CD14-positive monocyte (primary cell): ENCODE data around the gene RCAN2. TPM values are rescaled to one million over a fixed set of nuclear protein-coding genes. Genes with fewer than 3 reads are reported as not detected.

ENCODE experiments used
- DNase-seq, 3 donors: peaks; one replicate each; pipeline ENCODE4 v3.0.0-alpha.2; 2011 to 2022
- H2AFZ ChIP-seq: 2 replicates; pipeline ENCODE4 v1.6.0; 2012; ENCODE audit warnings: mild to moderate bottlenecking, low read depth, low read length, inconsistent platforms; ENCODE audit not compliant: insufficient read depth, poor library complexity, severe bottlenecking
- H3K27ac ChIP-seq, 2 donors: 1 replicate in 1 of 2; 2 replicates in 1 of 2; pipeline ENCODE4 v1.5.1; 2012 to 2013; ENCODE audit warnings: low read length in 2 of 2, control low read depth in 1 of 2, inconsistent platforms in 1 of 2, low read depth in 1 of 2, mild to moderate bottlenecking in 1 of 2
- H3K27me3 ChIP-seq, 2 donors: one replicate each; pipeline versions ENCODE4 v1.6.0 to v1.6.1; 2011 to 2013; ENCODE audit warnings: low read length in 2 of 2; ENCODE audit not compliant: control insufficient read depth in 2 of 2, insufficient read depth in 2 of 2
- H3K36me3 ChIP-seq, 2 donors: replicated peaks in 1 of 2; 1 replicate in 1 of 2; 2 replicates in 1 of 2; pipeline versions ENCODE4 v1.5.1 to v1.6.1; 2012 to 2013; ENCODE audit warnings: low read length in 2 of 2, control low read depth in 1 of 2, inconsistent platforms in 1 of 2, mild to moderate bottlenecking in 1 of 2; ENCODE audit not compliant: insufficient read depth in 2 of 2, control insufficient read depth in 1 of 2
- H3K4me1 ChIP-seq, 2 donors: 1 replicate in 1 of 2; 2 replicates in 1 of 2; pipeline versions ENCODE4 v1.5.1 to v1.6.1; 2012 to 2013; ENCODE audit warnings: low read length in 2 of 2, control low read depth in 1 of 2, inconsistent platforms in 1 of 2, mild to moderate bottlenecking in 1 of 2, moderate library complexity in 1 of 2; ENCODE audit not compliant: insufficient read depth in 2 of 2, control insufficient read depth in 1 of 2
- H3K4me2 ChIP-seq: replicated peaks from 2 replicates; pipeline ENCODE3; 2012; ENCODE audit warnings: low read length, moderate library complexity, mild to moderate bottlenecking; ENCODE audit not compliant: poor library complexity, severe bottlenecking; ENCODE audit errors: extremely low read depth
- H3K4me3 ChIP-seq, 3 experiments: fragments of 200-600 bp in 1 of 3; sonication (generic) in 1 of 3; replicated peaks in 1 of 3; 1 replicate in 2 of 3; 2 replicates in 1 of 3; pipeline ENCODE4 v1.5.1; 2011 to 2013; ENCODE audit warnings: low read length in 3 of 3, mild to moderate bottlenecking in 3 of 3, control low read depth in 2 of 3, low read depth in 2 of 3, inconsistent platforms in 1 of 3, moderate library complexity in 1 of 3
- H3K79me2 ChIP-seq: 2 replicates; pipeline ENCODE4 v1.6.0; 2012; ENCODE audit warnings: mild to moderate bottlenecking, control low read depth, inconsistent platforms, low read length, moderate library complexity; ENCODE audit not compliant: insufficient read depth
- H3K9ac ChIP-seq: 2 replicates; pipeline ENCODE4 v1.6.0; 2017; ENCODE audit warnings: low read length, mild to moderate bottlenecking; ENCODE audit not compliant: insufficient read depth, poor library complexity, severe bottlenecking
- H3K9me3 ChIP-seq, 2 donors: replicated peaks in 1 of 2; 1 replicate in 1 of 2; 2 replicates in 1 of 2; pipeline versions ENCODE4 v1.5.1 to v1.6.1; 2012 to 2013; ENCODE audit warnings: low read length in 2 of 2, control low read depth in 1 of 2; ENCODE audit not compliant: control insufficient read depth in 1 of 2, insufficient read depth in 1 of 2
- H4K20me1 ChIP-seq: 2 replicates; pipeline ENCODE4 v1.6.0; 2012; ENCODE audit warnings: mild to moderate bottlenecking, low read length, control low read depth, moderate library complexity; ENCODE audit not compliant: insufficient read depth
- H3K27ac Mint-ChIP-seq, 7 donors: one replicate each; pipeline ENCODE4 v1.8.0; 2020; ENCODE audit warnings: mild to moderate bottlenecking in 7 of 7, mixed read lengths in 7 of 7, moderate library complexity in 6 of 7, inconsistent platforms in 2 of 7
- H3K27me3 Mint-ChIP-seq, 3 donors: one replicate each; pipeline ENCODE4 v1.8.0; 2021 to 2022; ENCODE audit warnings: low read depth in 3 of 3, mild to moderate bottlenecking in 3 of 3, mixed read lengths in 3 of 3, moderate library complexity in 3 of 3, inconsistent platforms in 1 of 3
- H3K36me3 Mint-ChIP-seq, 2 donors: one replicate each; pipeline ENCODE4 v1.8.0; 2020; ENCODE audit warnings: mixed read lengths in 2 of 2, inconsistent platforms in 1 of 2, mild to moderate bottlenecking in 1 of 2
- H3K4me1 Mint-ChIP-seq: one replicate; pipeline ENCODE4 v1.8.0; 2020; ENCODE audit warnings: mild to moderate bottlenecking, mixed read lengths
- H3K4me3 Mint-ChIP-seq, 2 donors: one replicate each; pipeline ENCODE4 v1.8.0; 2020; ENCODE audit warnings: mild to moderate bottlenecking in 2 of 2, mixed read lengths in 2 of 2, moderate library complexity in 1 of 2
- H3K9me3 Mint-ChIP-seq, 7 donors: one replicate each; pipeline ENCODE4 v1.8.0; 2020 to 2022; ENCODE audit warnings: mixed read lengths in 7 of 7, mild to moderate bottlenecking in 6 of 7, moderate library complexity in 6 of 7, inconsistent platforms in 2 of 7
- CTCF ChIP-seq: fragments of 200-600 bp; IDR thresholded peaks from one replicate; pipeline ENCODE4 v1.8.0; 2022; ENCODE audit warnings: antibody characterized with exemption, mild to moderate bottlenecking
- WGBS: methylation state at CpG from one replicate; pipeline ENCODE4 v1.1.5; 2013; ENCODE audit warnings: missing lambda C conversion rate; ENCODE audit not compliant: insufficient coverage; 5-methylcytosine and 5-hydroxymethylcytosine counted together
- intact Hi-C, 2 donors: fragments of 100-400 bp; cut with micrococcal nuclease; formaldehyde crosslinking; loops; one replicate each; pipeline versions ENCODE4 v1.15.0 to v1.15.1; 2023
- polyA plus RNA-seq, 3 donors: library from polyadenylated mRNA; depleted of rRNA in 1 of 3; unstranded in 2 of 3; stranded (reverse) in 1 of 3; fragments of 300-500 nt in 2 of 3; fragments of >200 nt in 1 of 3; fragmentation: Illumina TruSeq in 2 of 3; gene quantifications; 1 replicate in 2 of 3; 2 replicates in 1 of 3; pipeline ENCODE4 v1.2.3, GENCODE V29; 2012 to 2021

RCAN2 gene
- polyA plus RNA-seq, 3 donors, result not detected

GRCh38 chr6:46380152-46380807 is 111.0 kb downstream of the RCAN2 start:
- H3K9me3 ChIP-seq, result no peaks in the 10 kb centered on the region
- H4K20me1 ChIP-seq, result no peaks in the 10 kb centered on the region
- Mint-ChIP-seq H3K27ac (peak overlapping the region in 1 of 7 donors; percentile 43), H3K4me3 (no peak overlapping the region), H3K9me3 (peaks cover 0 to 2% (median 0%) of the 10 kb centered on the region in 7 donors), H3K36me3 (no peaks in the 10 kb centered on the region), H3K4me1 (peaks cover 22% of the 10 kb centered on the region), H3K27me3 (no peaks in the 10 kb centered on the region)
- no peaks in the 10 kb centered on the region for H3K79me2 ChIP-seq
- no peaks in the 10 kb centered on the region for H3K27me3 ChIP-seq
- no peak overlapping the region for H3K9ac ChIP-seq
- H2AFZ ChIP-seq, result peak overlapping the region; percentile 36
- H3K4me2 ChIP-seq, result no peak overlapping the region
- no peak overlapping the region for H3K27ac ChIP-seq
- H3K4me1 ChIP-seq, result peaks cover 11 to 15% of the 10 kb centered on the region in 2 donors
- no peak for DNase-seq
- no peak overlapping the region for H3K4me3 ChIP-seq
- intact Hi-C loops, result no loop called here
- no peaks in the 10 kb centered on the region for H3K36me3 ChIP-seq
- no peak for TF ChIP-seq CTCF

- Mint-ChIP-seq H3K4me1 (peaks cover 22% of the 10 kb centered on the region), H3K4me3 (no peak overlapping the region), H3K27ac (no peak overlapping the region), H3K27me3 (no peaks in the 10 kb centered on the region), H3K36me3 (no peaks in the 10 kb centered on the region), H3K9me3 (peaks cover 0 to 2% (median 0%) of the 10 kb centered on the region in 7 donors)
- Histone ChIP-seq H3K27me3 (no peaks in the 10 kb centered on the region), H3K9me3 (no peaks in the 10 kb centered on the region), H4K20me1 (no peaks in the 10 kb centered on the region), H3K4me3 (no peak overlapping the region), H3K27ac (no peak overlapping the region), H2AFZ (no peak overlapping the region), H3K79me2 (no peaks in the 10 kb centered on the region), H3K4me2 (no peak overlapping the region), H3K36me3 (no peaks in the 10 kb centered on the region), H3K4me1 (peaks cover 11 to 15% of the 10 kb centered on the region in 2 donors), H3K9ac (no peak overlapping the region)
- TF ChIP-seq CTCF, result no peak
- intact Hi-C loops, result no loop called here
- no CpG with 5 or more reads among the region's 2 CpGs for WGBS
- DNase-seq, result no peak
Observed at GRCh38 chr6:46378882-46379416, 112.3 kb downstream of the RCAN2 start.
